ENCODE measurements around the gene CT45A1.
"Not testable (repeated sequence)": the region's sequence is repeated elsewhere in the genome, so short reads cannot be mapped to it uniquely, and the experiment has no call there.

Gene CT45A1

DNA sequence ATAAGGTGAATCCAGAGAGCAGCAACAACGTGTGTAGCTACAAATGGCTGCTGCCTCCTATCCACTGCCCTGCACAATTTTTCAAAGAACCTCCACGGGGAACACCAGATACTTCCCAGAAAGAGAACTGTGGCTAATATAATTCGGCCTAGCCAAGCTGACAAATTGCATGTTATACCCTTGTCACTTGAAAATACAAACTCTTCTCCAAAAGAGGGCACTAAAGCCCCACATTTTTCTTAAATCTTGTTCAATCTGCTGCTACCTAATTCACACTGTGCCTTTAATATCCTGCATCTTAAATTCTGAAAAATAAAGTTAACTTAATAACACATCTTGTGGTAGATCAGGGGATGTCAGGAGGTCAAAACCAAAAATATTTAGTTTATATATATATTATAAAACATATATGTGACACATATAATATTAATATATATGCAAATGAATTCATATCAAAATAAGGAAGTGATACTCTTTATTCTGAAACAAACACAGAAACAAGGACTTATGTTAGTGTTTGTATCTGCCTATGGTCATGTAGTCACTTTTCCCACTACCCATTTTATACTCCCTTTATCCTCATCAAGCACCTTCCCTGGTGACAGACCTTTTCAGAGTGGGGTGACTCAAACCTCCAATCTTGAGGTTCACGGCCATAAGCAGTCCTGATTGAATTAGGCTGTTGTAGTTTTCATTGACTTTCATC is 24.1 kb downstream of the CT45A1 start:
- CTCF ChIA-PET: interaction anchor here (0.9 kb wide), 1 partner anchor 195 kb away, joined by 4 read pairs; no protein-coding TSS in a partner anchor
- POLR2A ChIA-PET: no interaction called here
- no peak for TF ChIP-seq TARDBP (IDR thresholded peaks at IDR 0.05)
- no peak for TF ChIP-seq L3MBTL2 (conservative IDR thresholded peaks at IDR 0.05)
- TF ChIP-seq LEF1 (IDR thresholded peaks at IDR 0.05; ENCODE audit: borderline replicate concordance): no peak
- TF ChIP-seq HDGF (IDR thresholded peaks at IDR 0.05; ENCODE audit: borderline replicate concordance): no peak
- no peak for TF ChIP-seq SP1 (IDR thresholded peaks at IDR 0.05)
- no peak for TF ChIP-seq FOXM1 (IDR thresholded peaks at IDR 0.05; ENCODE audit: borderline replicate concordance)
- TF ChIP-seq ZNF384 (IDR thresholded peaks at IDR 0.05): no peak
- TF ChIP-seq SUZ12 (IDR thresholded peaks at IDR 0.05): no peak
- TF ChIP-seq NFRKB (IDR thresholded peaks at IDR 0.05): no peak
- no peak for TF ChIP-seq ELF4 (IDR thresholded peaks at IDR 0.05)
- DNase-seq (ENCODE audit: extremely low spot score): no peak

DNA sequence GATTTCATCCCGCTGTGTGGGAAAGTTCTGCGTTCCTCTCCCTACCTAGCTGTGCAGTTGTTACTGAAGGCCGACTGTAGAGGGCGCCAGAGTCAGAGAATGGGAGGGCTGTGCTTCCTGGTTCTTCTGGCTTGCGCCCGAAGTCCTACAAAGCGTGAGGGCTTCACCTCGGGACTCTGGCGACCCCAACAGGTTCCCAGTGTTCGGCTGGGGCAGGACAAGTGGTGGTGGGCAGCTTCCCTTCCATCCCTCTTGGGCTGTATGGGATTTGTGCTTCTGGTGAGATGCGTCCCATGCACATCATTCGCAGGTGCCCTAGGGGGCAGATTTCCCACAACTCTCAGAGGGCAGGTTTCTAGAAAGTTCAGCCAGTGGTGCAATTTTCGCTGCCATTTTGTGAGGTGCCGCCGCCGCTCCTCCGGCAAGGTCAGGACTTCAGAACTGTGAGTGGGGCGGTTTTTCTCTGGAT is 27.3 kb downstream of the CT45A1 start:
- no peak for TF ChIP-seq CTBP1 (IDR thresholded peaks at IDR 0.05; ENCODE audit: borderline replicate concordance)
- TF ChIP-seq BHLHE40 (IDR thresholded peaks at IDR 0.05; ENCODE audit: borderline replicate concordance): no peak
- TF ChIP-seq FOXA1 (IDR thresholded peaks at IDR 0.05): no peak
- TF ChIP-seq ELF4 (IDR thresholded peaks at IDR 0.05): peak; percentile 34; the same call in 1 of the 2 replicates
- no peak for TF ChIP-seq LEF1 (IDR thresholded peaks at IDR 0.05; ENCODE audit: borderline replicate concordance)
- TF ChIP-seq, protein P1, sequence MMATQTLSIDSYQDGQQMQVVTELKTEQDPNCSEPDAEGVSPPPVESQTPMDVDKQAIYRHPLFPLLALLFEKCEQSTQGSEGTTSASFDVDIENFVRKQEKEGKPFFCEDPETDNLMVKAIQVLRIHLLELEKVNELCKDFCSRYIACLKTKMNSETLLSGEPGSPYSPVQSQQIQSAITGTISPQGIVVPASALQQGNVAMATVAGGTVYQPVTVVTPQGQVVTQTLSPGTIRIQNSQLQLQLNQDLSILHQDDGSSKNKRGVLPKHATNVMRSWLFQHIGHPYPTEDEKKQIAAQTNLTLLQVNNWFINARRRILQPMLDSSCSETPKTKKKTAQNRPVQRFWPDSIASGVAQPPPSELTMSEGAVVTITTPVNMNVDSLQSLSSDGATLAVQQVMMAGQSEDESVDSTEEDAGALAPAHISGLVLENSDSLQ (IDR thresholded peaks at IDR 0.05): no peak
- TF ChIP-seq FOXK2 (IDR thresholded peaks at IDR 0.05): no peak
- ChIA-PET CTCF (interaction anchor here (1.0 kb wide), 1 partner anchor 192 kb away, joined by 4 read pairs; no protein-coding TSS in a partner anchor), POLR2A (no interaction called here)
- peak; percentile 74 for DNase-seq (ENCODE audit: extremely low spot score)

DNA sequence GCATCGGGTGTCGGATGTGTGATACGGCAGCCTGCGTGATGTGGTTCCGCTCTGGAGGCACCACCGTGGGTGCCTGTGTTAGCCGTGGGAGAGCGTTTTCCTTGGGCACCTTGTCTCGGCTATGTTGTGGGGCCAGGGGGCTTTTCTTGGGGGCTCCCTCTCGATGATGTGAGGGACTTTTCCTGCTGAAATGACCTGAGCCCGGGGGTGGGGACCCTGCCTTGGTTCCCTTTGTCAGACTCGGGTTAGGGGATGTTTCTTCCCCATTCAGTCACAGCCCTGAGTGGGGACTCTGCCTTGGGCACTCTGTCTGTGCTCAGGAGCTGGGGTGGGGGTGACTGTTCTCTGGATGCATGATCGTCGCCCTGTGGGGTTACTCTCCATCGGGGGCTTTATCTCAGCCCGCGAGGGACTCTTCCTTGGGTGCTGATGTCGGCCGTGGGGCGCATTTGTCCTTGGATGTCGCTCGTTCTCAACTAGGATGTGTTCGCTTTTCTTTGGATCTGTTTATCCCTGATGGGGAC is 27.8 kb downstream of the CT45A1 start:
- no peak for TF ChIP-seq LEF1 (IDR thresholded peaks at IDR 0.05; ENCODE audit: borderline replicate concordance)
- TF ChIP-seq TARDBP (IDR thresholded peaks at IDR 0.05): no peak
- TF ChIP-seq CTBP1 (IDR thresholded peaks at IDR 0.05; ENCODE audit: borderline replicate concordance): no peak
- TF ChIP-seq ZNF384 (IDR thresholded peaks at IDR 0.05): no peak
- DNase-seq (ENCODE audit: extremely low spot score): no peak
- CTCF ChIA-PET: interaction anchor here (1.0 kb wide), 1 partner anchor 191 kb away, joined by 5 read pairs; no protein-coding TSS in a partner anchor
- POLR2A ChIA-PET: no interaction called here

DNA sequence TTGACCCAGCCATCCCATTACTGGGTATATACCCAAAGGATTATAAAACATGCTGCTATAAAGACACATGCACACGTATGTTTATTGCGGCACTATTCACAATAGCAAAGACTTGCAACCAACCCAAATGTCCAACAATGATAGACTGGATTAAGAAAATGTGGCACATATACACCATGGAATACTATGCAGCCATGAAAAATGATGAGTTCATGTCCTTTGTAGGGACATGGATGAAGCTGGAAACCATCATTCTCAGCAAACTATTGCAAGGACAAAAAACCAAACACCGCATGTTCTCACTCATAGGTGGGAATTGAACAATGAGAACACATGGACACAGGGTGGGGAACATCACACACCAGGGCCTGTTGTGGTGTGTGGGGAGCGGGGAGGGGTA is 31.3 kb downstream of the CT45A1 start:
- POLR2A ChIA-PET; CTCF ChIA-PET; DNase-seq (ENCODE audit: extremely low spot score): not testable (repeated sequence)

DNA sequence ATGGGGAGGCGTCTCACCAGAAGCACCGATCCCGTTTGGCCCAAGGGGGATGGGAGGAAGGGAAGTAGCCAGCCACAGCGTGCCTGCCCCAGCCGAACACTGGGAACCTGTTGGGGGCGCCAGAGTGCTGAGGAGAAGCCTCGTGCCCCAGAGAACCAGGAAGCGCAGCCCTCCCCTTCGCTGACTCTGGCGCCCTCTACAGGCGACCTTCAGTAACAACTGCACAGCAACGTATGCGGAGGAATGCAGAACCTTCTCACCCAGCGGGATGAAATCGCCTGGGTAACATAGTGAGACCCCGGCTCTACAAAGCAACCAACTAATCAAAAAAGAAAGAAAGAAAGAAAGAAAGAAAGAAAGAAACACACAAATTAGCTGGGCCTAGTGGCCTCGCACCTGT is 54.7 kb downstream of the CT45A1 start, which contains the start of gene CT45A3:
Gene CT45A3, minus strand, starts transcription at position 101 of the 400 bp plus-strand sequence. CDS start 3,747 bp downstream, outside the sequence.
- CTCF ChIA-PET; POLR2A ChIA-PET; DNase-seq (ENCODE audit: extremely low spot score): not testable (repeated sequence)
